Caco-2 (cell line): ENCODE measurements around the gene PTPRN2. TPM values are rescaled to one million over a fixed set of nuclear protein-coding genes. Genes with fewer than 3 reads are reported as not detected.

Experiments
- BruUV-seq: library from RNA; stranded (reverse); fragments of 400-500 nt; replicated peaks from 2 replicates; lab custom pipeline; 2021; lab: Mats Ljungman, UMichigan
- CTCF ChIA-PET: fragments of 300-600 bp; sonication (Branson Sonifier 250); formaldehyde crosslinking; loops from one replicate; lab custom pipeline; 2022; ENCODE audit warnings: antibody characterized with exemption; lab: Charles Lee
- POLR2A ChIA-PET: fragments of 300-600 bp; sonication (Branson Sonifier 250); formaldehyde crosslinking; loops from one replicate; lab custom pipeline; 2022; ENCODE audit warnings: antibody characterized with exemption; lab: Charles Lee
- DNase-seq, 2 experiments: peaks; one replicate each; pipeline versions ENCODE4 v3.0.0 to v3.0.0-alpha.2; 2020 to 2022
- H3K27me3 ChIP-seq: replicated peaks from 2 replicates; pipeline ENCODE4 v1.6.0; 2011; ENCODE audit warnings: low read length; ENCODE audit not compliant: control insufficient read depth, insufficient read depth
- H3K36me3 ChIP-seq: 2 replicates; pipeline ENCODE4 v1.5.1; 2011; ENCODE audit warnings: low read length; ENCODE audit not compliant: control insufficient read depth, insufficient read depth
- H3K4me1 ChIP-seq: fragments of 250-450 bp; sonication (Bioruptor Pico); 2 replicates; pipeline ENCODE4 v1.5.1; 2020; ENCODE audit warnings: mild to moderate bottlenecking
- H3K4me3 ChIP-seq: 2 replicates; pipeline ENCODE4 v1.5.1; 2011; ENCODE audit warnings: low read depth, mild to moderate bottlenecking, control low read depth, low read length
- H3K9me3 ChIP-seq: fragments of 250-450 bp; sonication (Bioruptor Pico); 2 replicates; pipeline ENCODE4 v1.5.1; 2020; ENCODE audit warnings: mild to moderate bottlenecking, moderate library complexity
- H3K27ac Mint-ChIP-seq: one replicate; pipeline ENCODE4 v1.8.0; 2022; ENCODE audit warnings: mixed read lengths; ENCODE audit not compliant: unreplicated experiment
- H3K27me3 Mint-ChIP-seq: one replicate; pipeline ENCODE4 v1.8.0; 2022; ENCODE audit warnings: mixed read lengths; ENCODE audit not compliant: insufficient read depth, unreplicated experiment
- H3K36me3 Mint-ChIP-seq: one replicate; pipeline ENCODE4 v1.8.0; 2022; ENCODE audit warnings: mild to moderate bottlenecking, mixed read lengths; ENCODE audit not compliant: insufficient read depth, unreplicated experiment
- H3K4me1 Mint-ChIP-seq: one replicate; pipeline ENCODE4 v1.8.0; 2022; ENCODE audit warnings: low read depth, mixed read lengths; ENCODE audit not compliant: unreplicated experiment
- H3K4me3 Mint-ChIP-seq: one replicate; pipeline ENCODE4 v1.8.0; 2022; ENCODE audit warnings: mild to moderate bottlenecking, moderate library complexity, mixed read lengths; ENCODE audit not compliant: unreplicated experiment
- H3K9me3 Mint-ChIP-seq: one replicate; pipeline ENCODE4 v1.8.0; 2022; ENCODE audit warnings: mixed read lengths; ENCODE audit not compliant: unreplicated experiment
- CTCF ChIP-seq, 2 experiments: fragments of 200-600 bp in 1 of 2; IDR thresholded peaks; 1 replicate in 1 of 2; 2 replicates in 1 of 2; pipeline versions ENCODE4 v1.5.1 to v1.8.0; 2011 to 2022; ENCODE audit warnings: antibody characterized with exemption in 1 of 2, control low read depth in 1 of 2, inconsistent platforms in 1 of 2, low read depth in 1 of 2, low read length in 1 of 2, mild to moderate bottlenecking in 1 of 2, moderate library complexity in 1 of 2; ENCODE audit not compliant: insufficient read depth in 1 of 2, severe bottlenecking in 1 of 2, unreplicated experiment in 1 of 2
- intact Hi-C: fragments of 100-400 bp; cut with micrococcal nuclease; formaldehyde crosslinking; loops from one replicate; pipeline ENCODE4 v1.10.0; 2022; ENCODE audit not compliant: unreplicated experiment
- total RNA-seq: library from RNA; stranded (reverse); gene quantifications from 2 replicates; pipeline ENCODE4 v1.2.3, GENCODE V29; 2022

PTPRN2 gene
- total RNA-seq, 1 experiment from 2014 or later: 1.4 TPM

- BruUV-seq: no TSS peak
- H3K36me3 ChIP-seq: no peaks in the 10 kb centered on the region
- TF ChIP-seq CTCF (IDR thresholded peaks at IDR 0.05; ENCODE audit: insufficient read depth in 1 of 2, low read depth in 1 of 2, low read length in 1 of 2, severe bottlenecking in 1 of 2, unreplicated experiment in 1 of 2): no peak
- POLR2A ChIA-PET: no interaction called here
- H3K4me1 ChIP-seq: no peaks in the 10 kb centered on the region
- intact Hi-C loops: no loop called here
- H3K27ac Mint-ChIP-seq: no peak overlapping the region
- peaks cover 28% of the 10 kb centered on the region for H3K9me3 Mint-ChIP-seq
- H3K27me3 Mint-ChIP-seq: no peaks in the 10 kb centered on the region
- no peaks in the 10 kb centered on the region for H3K9me3 ChIP-seq
- no peaks in the 10 kb centered on the region for H3K4me1 Mint-ChIP-seq
- no peak overlapping the region for H3K4me3 Mint-ChIP-seq
- CTCF ChIA-PET: no interaction called here
- no peaks in the 10 kb centered on the region for H3K36me3 Mint-ChIP-seq
- no peak for DNase-seq
- H3K27me3 ChIP-seq: no peaks in the 10 kb centered on the region
- no peak overlapping the region for H3K4me3 ChIP-seq
These were observed 346.8 kb downstream of the PTPRN2 start for GRCh38 chr7:158240801-158241200.

GRCh38 chr7:158239290-158239981 is 348.2 kb downstream of the PTPRN2 start:
- H3K4me3 ChIP-seq: no peak overlapping the region
- Mint-ChIP-seq H3K27me3 (no peaks in the 10 kb centered on the region), H3K4me1 (no peaks in the 10 kb centered on the region), H3K4me3 (no peak overlapping the region), H3K27ac (no peak overlapping the region), H3K36me3 (no peaks in the 10 kb centered on the region), H3K9me3 (peaks cover 41% of the 10 kb centered on the region)
- intact Hi-C loops: no loop called here
- POLR2A ChIA-PET: no interaction called here
- no peaks in the 10 kb centered on the region for H3K36me3 ChIP-seq
- TF ChIP-seq CTCF (IDR thresholded peaks at IDR 0.05; ENCODE audit: insufficient read depth in 1 of 2, low read depth in 1 of 2, low read length in 1 of 2, severe bottlenecking in 1 of 2, unreplicated experiment in 1 of 2): no peak
- CTCF ChIA-PET: no interaction called here
- no peaks in the 10 kb centered on the region for H3K4me1 ChIP-seq
- no peak for DNase-seq
- no peaks in the 10 kb centered on the region for H3K27me3 ChIP-seq
- H3K9me3 ChIP-seq: no peaks in the 10 kb centered on the region
- no TSS peak for BruUV-seq

GRCh38 chr7:158238616-158239289 is 348.9 kb downstream of the PTPRN2 start:
- Mint-ChIP-seq H3K4me3 (no peak overlapping the region), H3K27ac (no peak overlapping the region), H3K9me3 (peaks cover 48% of the 10 kb centered on the region), H3K4me1 (no peaks in the 10 kb centered on the region), H3K27me3 (no peaks in the 10 kb centered on the region), H3K36me3 (no peaks in the 10 kb centered on the region)
- ChIA-PET POLR2A (no interaction called here), CTCF (no interaction called here)
- intact Hi-C loops: no loop called here
- Histone ChIP-seq H3K9me3 (peaks cover 3% of the 10 kb centered on the region; the same call in 1 of the 2 replicates), H3K27me3 (no peaks in the 10 kb centered on the region), H3K36me3 (no peaks in the 10 kb centered on the region), H3K4me1 (no peaks in the 10 kb centered on the region), H3K4me3 (no peak overlapping the region)
- no peak for DNase-seq
- BruUV-seq: no TSS peak
- TF ChIP-seq CTCF (IDR thresholded peaks at IDR 0.05; ENCODE audit: insufficient read depth in 1 of 2, low read depth in 1 of 2, low read length in 1 of 2, severe bottlenecking in 1 of 2, unreplicated experiment in 1 of 2): no peak
